Stomach smooth muscle (tissue), 2 donors: Measurements from ENCODE around the gene CGB1.

Source experiments
- H3K27ac ChIP-seq: one replicate; pipeline ENCODE4 v1.7.0; 2013; ENCODE audit warnings: mild to moderate bottlenecking, low read length, inconsistent platforms
- H3K27me3 ChIP-seq, 2 donors: one replicate each; pipeline ENCODE4 v1.7.0; 2013; ENCODE audit warnings: low read length in 2 of 2; ENCODE audit not compliant: insufficient read depth in 2 of 2, control insufficient read depth in 1 of 2
- H3K36me3 ChIP-seq, 2 donors: one replicate each; pipeline ENCODE4 v1.7.0; 2013; ENCODE audit warnings: low read length in 2 of 2; ENCODE audit not compliant: control insufficient read depth in 2 of 2, insufficient read depth in 2 of 2
- H3K4me1 ChIP-seq: one replicate; pipeline ENCODE4 v1.7.0; 2013; ENCODE audit warnings: low read length; ENCODE audit not compliant: control insufficient read depth, insufficient read depth
- H3K4me3 ChIP-seq, 2 donors: one replicate each; pipeline ENCODE4 v1.7.0; 2013; ENCODE audit warnings: low read length in 2 of 2
- H3K9ac ChIP-seq, 2 donors: one replicate each; pipeline ENCODE4 v1.7.0; 2013; ENCODE audit warnings: low read length in 2 of 2, mild to moderate bottlenecking in 1 of 2
- H3K9me3 ChIP-seq, 2 donors: one replicate each; pipeline ENCODE4 v1.7.0; 2013; ENCODE audit warnings: low read length in 2 of 2; ENCODE audit not compliant: control insufficient read depth in 2 of 2
- donor health status: healthy.
- donor health status: Pancreatic carcinoma.

Gene CGB1

DNA sequence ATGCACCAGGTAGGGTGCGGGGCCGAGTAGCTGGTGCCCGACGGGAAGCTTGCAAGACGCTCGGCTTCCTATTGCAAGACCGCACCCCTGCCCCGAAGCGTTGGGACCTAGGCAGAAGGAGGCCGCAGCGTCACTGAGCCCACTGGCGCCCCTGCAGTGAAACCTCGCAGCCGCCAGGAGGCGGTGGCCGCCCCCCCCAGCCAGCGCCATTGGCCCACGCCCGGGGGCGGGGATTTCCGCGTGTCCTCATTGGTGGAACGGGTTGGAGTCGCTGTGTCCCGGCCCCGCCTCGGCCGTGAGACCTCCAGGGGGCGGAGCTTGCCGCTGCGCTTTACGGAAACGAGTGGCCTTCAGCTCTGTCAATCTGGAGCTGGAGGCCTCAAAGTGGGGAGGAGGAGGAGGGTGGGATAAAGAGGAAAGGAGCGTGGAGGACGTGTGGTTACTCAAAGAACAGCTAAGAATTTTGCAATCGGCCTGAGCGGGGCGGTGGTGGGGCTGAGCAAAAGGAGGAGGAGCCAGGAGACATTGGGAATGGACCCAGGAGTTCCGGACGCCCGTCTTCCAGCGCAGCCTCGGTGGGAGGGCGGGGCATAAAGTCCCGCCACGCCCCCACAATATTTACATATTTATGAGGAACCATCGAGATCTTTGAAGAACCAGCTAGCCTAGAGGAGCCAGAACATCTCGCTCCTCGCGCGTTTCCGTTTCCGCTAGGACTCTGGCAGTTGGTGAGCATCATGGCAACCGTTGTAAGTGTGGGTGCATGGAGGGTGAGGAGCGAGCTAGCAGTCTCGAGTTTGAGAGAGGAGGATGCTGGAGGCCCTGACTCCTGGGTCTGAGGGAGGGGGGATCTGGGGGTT, 43.3 kb downstream of the CGB1 start, which contains the start of the genes GYS1 and RUVBL2:
Gene GYS1 (minus strand): TSS at position 135 of the 860 bp plus-strand sequence. CDS start 197 bp downstream, outside the sequence.
Gene RUVBL2 (plus strand): TSS at position 713 of the 860 bp plus-strand sequence. CDS start 25 bp downstream, at position 738.
- H3K36me3 ChIP-seq: peaks cover 0 to 7% of the 10 kb centered on the region in 2 donors
- H3K9ac ChIP-seq: peak within 1 kb of the TSS; percentile 94 to 95
- H3K4me1 ChIP-seq: peaks cover 39% of the 10 kb centered on the region
- H3K4me3 ChIP-seq: peak within 1 kb of the TSS; percentile 97 to 99
- peak within 1 kb of the TSS; percentile 92 for H3K27ac ChIP-seq
- no peaks in the 10 kb centered on the region for H3K9me3 ChIP-seq
- no peaks in the 10 kb centered on the region for H3K27me3 ChIP-seq

DNA sequence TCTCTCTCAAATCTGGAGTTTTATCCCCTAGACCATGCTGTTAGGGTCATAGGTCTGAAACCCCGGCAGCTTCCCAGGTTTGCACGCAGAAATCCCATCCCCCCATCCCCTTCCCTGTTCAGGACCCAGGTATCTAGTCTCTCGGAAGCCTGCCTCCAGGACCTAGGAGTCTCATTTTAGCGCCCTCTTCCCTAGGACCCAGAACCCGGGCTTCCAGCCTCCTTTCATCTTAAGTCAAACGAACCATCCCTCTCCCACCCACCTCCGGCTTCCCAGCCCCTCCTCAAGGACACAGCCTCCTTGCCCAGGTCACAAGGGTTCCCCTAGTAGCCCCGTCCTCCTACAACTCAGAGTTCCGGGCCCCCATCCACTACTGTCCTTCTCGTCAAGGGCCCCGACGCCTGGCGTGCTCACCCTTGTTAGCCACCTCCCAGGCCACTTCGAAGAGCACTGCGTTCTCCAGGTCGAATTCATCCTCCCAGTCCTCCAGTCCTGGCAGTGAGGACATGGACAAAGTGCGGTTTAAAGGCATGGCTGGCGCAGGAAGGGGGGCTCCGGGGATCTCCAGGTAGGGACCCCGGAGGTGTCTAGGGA, 44.0 kb downstream of the CGB1 start:
- H3K36me3 ChIP-seq: peaks cover 0 to 12% of the 10 kb centered on the region in 2 donors
- H3K27me3 ChIP-seq: no peaks in the 10 kb centered on the region
- peak overlapping the region; percentile 93 to 95 for H3K9ac ChIP-seq
- H3K9me3 ChIP-seq: no peaks in the 10 kb centered on the region
- H3K4me3 ChIP-seq: peak overlapping the region; percentile 97 to 99
- H3K27ac ChIP-seq: peak overlapping the region; percentile 92
- peaks cover 39% of the 10 kb centered on the region for H3K4me1 ChIP-seq

DNA sequence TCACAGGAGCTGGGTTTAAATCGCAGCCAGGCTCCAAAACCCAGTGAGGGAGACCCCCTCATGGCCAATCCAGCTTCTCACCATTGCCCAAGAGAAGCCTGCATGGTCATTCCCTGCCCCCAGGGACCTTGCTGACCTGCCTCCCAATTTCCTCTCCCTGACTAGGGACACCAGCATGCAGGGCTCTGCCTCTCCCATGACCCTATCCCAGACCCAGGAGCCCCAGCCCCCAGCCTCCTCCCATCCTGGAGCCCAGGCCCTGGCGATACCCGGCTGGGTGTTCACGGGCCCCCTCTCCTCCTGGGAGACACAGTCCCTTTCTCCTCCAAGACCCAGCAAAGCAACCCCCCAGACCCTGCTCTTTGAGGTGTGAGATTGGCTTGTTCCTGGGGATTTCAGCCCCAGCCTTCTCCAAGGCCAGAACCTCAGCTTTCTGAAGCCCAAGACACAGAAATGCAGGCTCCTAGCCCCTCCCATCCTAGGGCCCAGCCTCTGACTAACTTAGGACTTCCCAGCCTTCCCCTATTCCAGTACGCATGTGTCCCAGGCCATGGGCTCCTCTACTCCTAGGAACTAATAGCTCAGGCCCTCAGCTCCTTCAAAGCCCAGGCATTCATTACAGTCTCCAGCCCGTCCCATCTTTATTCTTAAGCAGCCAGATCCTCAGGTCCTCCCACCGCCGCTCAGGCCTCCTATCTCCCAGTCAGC, 44.7 kb downstream of the CGB1 start:
- peaks cover 1 to 14% of the 10 kb centered on the region in 2 donors for H3K36me3 ChIP-seq
- no peaks in the 10 kb centered on the region for H3K9me3 ChIP-seq
- peak overlapping the region; percentile 92 for H3K27ac ChIP-seq
- H3K27me3 ChIP-seq: no peaks in the 10 kb centered on the region
- H3K9ac ChIP-seq: peak overlapping the region; percentile 93 to 95
- peaks cover 39% of the 10 kb centered on the region for H3K4me1 ChIP-seq
- H3K4me3 ChIP-seq: peak overlapping the region; percentile 97 to 99

DNA sequence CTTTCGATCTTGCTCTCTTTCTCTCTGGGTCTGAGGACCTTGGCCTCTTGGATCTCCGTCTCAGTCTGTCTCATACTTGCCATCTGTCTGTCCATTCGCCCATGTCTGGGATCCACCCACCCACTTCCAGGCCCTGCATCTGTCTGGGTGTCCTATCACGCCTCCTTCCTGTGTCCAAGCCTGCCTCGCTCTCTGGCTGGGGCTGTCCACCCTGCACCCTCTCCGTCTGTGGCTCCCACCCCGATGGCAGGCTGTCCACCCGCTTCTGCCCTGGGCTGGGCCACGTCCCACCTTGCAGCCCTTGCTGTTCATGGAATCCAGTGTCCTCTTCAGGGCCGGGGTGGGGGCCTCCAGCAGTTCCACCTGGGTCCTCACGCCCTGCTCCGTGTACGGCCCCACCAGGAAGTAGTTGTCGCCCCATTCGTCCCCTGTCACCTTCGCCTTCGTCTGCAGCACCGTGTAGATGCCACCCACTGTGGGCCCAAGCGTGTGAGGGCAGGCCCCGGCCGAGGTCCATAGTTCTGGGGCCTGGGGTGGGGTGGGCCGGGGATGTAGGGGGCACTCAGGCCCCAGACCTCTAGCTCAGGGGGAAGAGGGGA, 45.6 kb downstream of the CGB1 start:
- Histone ChIP-seq H3K9me3 (no peaks in the 10 kb centered on the region), H3K27me3 (no peaks in the 10 kb centered on the region), H3K36me3 (peaks cover 8 to 16% of the 10 kb centered on the region in 2 donors), H3K4me3 (peak overlapping the region in 1 of 2 donors; percentile 99), H3K9ac (peak overlapping the region; percentile 42 to 93), H3K27ac (peak overlapping the region; percentile 92), H3K4me1 (peaks cover 39% of the 10 kb centered on the region)

DNA sequence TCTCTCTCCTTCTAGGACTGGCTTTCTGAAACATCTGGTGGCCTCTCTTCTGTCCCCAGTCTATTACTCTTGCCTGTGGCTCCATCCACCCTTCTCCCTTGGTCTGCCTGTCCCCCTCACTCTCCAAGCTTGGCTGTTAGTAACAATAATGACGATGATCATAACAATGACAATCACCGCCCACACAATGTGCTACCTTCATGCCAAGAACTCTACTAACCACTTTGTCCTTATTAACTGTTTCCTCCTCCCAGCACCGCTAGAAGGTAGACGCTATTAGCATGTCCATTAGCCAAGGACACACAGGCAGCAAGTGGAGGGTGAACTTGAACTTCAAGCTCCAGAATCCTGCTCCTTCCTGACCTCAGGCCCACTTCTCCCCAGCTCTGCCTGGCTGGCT, 46.3 kb downstream of the CGB1 start:
- Histone ChIP-seq H3K27ac (no peak overlapping the region), H3K9me3 (no peaks in the 10 kb centered on the region), H3K27me3 (no peaks in the 10 kb centered on the region), H3K4me1 (peaks cover 39% of the 10 kb centered on the region), H3K36me3 (peaks cover 15 to 24% of the 10 kb centered on the region in 2 donors), H3K4me3 (no peak overlapping the region), H3K9ac (peak overlapping the region in 1 of 2 donors; percentile 36)

DNA sequence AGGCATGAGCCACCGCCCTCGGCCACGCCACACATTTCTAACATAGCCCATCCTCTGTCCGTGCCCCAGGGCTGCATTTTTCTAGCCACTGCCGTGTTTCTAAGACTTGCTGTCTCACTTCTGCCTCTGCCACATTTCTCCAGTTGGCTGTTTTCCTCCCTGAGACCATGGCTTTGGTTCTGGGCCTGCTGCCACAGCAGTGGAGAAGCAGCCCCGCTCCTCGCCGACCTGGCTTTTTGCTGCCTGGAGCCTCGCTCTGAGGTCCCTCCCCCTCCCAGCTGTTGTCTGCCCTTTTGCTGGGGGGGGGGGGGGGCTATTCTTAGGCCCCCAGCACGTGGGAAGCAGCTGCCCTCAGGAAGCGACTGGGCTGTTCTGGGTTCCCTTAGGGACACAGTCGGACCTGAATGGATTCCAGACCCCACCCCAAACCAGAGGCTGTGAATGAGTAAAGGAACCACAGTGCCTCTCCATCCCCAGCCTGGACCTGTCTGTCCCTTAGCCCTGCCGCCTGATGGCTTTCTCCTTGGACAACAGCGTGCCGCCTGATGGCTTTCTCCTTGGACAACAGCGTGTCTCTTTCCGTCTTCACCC, 46.9 kb downstream of the CGB1 start:
- no peak overlapping the region for H3K9ac ChIP-seq
- H3K9me3 ChIP-seq: no peaks in the 10 kb centered on the region
- H3K36me3 ChIP-seq: peaks cover 21 to 30% of the 10 kb centered on the region in 2 donors
- H3K27ac ChIP-seq: no peak overlapping the region
- no peak overlapping the region for H3K4me3 ChIP-seq
- H3K4me1 ChIP-seq: peaks cover 36% of the 10 kb centered on the region
- H3K27me3 ChIP-seq: no peaks in the 10 kb centered on the region

DNA sequence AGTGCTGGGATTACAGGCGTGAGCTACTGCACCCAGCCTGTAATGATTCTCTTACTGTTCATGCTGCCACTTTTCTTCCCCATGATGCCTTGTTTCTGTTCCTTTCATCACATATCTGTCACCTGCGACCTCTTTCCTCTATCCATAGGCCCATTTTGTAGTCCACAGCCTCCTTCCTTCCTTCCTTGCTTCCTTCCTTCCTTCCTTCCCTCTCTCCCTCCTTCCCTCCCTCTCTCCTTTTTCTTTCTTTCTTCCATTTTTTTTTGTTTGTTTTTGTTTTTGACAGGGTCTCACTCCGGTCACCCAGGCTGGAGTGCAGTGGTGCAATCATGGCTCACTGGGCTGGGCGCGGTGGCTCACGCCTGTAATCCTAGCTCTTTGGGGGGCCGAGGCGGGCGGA, 47.8 kb downstream of the CGB1 start:
- Histone ChIP-seq H3K36me3 (peaks cover 24 to 33% of the 10 kb centered on the region in 2 donors), H3K27ac (no peak overlapping the region)

DNA sequence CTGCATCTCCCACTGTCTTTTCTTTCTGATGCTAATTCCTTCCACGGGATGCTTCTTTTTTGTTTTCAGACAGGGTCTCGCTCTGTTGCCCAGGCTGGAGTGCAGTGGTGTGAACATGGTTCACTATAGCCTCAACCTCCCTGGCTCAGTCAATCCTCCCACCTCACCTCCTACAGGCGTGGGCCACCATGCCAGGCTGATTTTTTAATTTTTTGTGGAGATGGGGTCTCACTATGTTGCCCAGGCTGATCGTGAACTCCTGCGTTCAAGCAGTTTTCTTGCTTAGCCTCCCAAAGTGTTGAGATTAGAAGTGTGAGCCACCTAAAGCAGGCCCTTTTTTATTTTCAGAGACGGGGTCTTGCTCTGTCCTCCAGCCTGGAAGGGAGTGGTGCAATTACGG, 48.4 kb downstream of the CGB1 start:
- H3K36me3 ChIP-seq: peaks cover 24 to 36% of the 10 kb centered on the region in 2 donors

More for the DNA sequence above, 47.8 kb downstream of the CGB1 start:
- Histone ChIP-seq H3K4me3 (no peak overlapping the region), H3K4me1 (peaks cover 28% of the 10 kb centered on the region), H3K9ac (no peak overlapping the region), H3K27me3 (no peaks in the 10 kb centered on the region), H3K9me3 (no peaks in the 10 kb centered on the region)

DNA sequence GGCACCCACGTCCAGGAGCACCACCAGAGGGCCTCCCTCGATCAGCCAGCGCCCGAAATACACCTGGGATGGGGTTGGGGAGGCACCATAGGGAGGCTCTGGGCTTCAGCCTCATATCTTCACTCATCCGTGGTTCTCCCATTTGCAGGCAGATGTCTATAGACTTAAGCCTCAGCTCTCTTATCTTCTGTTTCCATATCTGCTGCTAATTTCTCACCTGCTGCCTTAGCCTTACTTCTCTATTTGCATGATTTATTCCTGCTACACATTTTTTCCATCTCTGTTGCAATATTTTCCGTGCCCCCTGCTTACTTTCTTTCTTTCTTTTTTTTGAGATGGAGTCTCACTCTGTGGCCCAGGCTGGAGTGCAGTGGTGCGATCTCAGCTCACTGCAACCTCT, 49.4 kb downstream of the CGB1 start:
- H3K36me3 ChIP-seq: peaks cover 24 to 44% of the 10 kb centered on the region in 2 donors
- H3K9ac ChIP-seq: no peak overlapping the region
- H3K4me1 ChIP-seq: peaks cover 24% of the 10 kb centered on the region
- H3K4me3 ChIP-seq: no peak overlapping the region
- no peak overlapping the region for H3K27ac ChIP-seq
- H3K9me3 ChIP-seq: no peaks in the 10 kb centered on the region
- H3K27me3 ChIP-seq: no peaks in the 10 kb centered on the region

More for the DNA sequence above, 48.4 kb downstream of the CGB1 start:
- Histone ChIP-seq H3K27me3 (no peaks in the 10 kb centered on the region), H3K4me1 (peaks cover 28% of the 10 kb centered on the region), H3K9ac (no peak overlapping the region), H3K27ac (no peak overlapping the region), H3K9me3 (no peaks in the 10 kb centered on the region), H3K4me3 (no peak overlapping the region)

DNA sequence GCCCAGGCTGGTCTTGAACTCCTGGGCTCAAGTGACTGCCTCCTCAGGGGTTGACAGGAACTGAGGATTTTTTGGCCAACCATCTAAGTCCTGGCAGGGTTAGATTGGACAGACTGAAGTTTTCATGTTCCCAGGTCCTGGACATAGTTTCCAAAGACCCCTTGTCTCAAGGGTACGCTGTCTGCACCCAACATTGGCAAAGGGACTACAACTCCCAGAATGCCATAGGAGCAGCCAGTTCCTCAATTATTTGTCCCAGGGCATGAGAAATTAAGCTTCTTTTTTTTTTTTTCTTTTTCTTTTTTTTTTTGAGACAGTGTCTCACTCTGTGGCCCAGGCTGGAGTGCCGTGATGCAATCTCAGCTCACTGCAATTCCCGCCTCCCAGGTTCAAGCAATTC, 50.5 kb downstream of the CGB1 start:
- H3K9me3 ChIP-seq: no peaks in the 10 kb centered on the region
- no peaks in the 10 kb centered on the region for H3K27me3 ChIP-seq
- no peak overlapping the region for H3K9ac ChIP-seq
- H3K4me1 ChIP-seq: peaks cover 13% of the 10 kb centered on the region
- H3K4me3 ChIP-seq: no peak overlapping the region
- H3K27ac ChIP-seq: no peak overlapping the region
- H3K36me3 ChIP-seq: peaks cover 29 to 52% of the 10 kb centered on the region in 2 donors
